ENCODE data around the gene BMPR1A.

- no peak for TF ChIP-seq SP1 (IDR thresholded peaks at IDR 0.05; ENCODE audit: low read depth)
- no peak for TF ChIP-seq CTCF (IDR thresholded peaks at IDR 0.05 in 2 of 3, conservative IDR thresholded peaks at IDR 0.05 in 1 of 3; ENCODE audit: borderline replicate concordance in 1 of 3, insufficient read depth in 1 of 3, low read depth in 2 of 3, low read length in 2 of 3)
- no peak for TF ChIP-seq POLR2AphosphoS5 (IDR thresholded peaks at IDR 0.05; ENCODE audit: low read depth, low read length)
- TF ChIP-seq EZH2phosphoT487 (IDR thresholded peaks at IDR 0.05; ENCODE audit: borderline replicate concordance): no peak
- TF ChIP-seq POLR2A (IDR thresholded peaks at IDR 0.05; ENCODE audit: borderline replicate concordance, extremely low read depth, insufficient read depth, insufficient read length): no peak
- TF ChIP-seq EZH2 (IDR thresholded peaks at IDR 0.05): no peak
- TF ChIP-seq RAD21 (IDR thresholded peaks at IDR 0.05; ENCODE audit: low read depth): no peak
- no peak for TF ChIP-seq TCF7L2 (IDR thresholded peaks at IDR 0.05; ENCODE audit: borderline replicate concordance, extremely low read depth, insufficient read depth, insufficient read length)
- TF ChIP-seq YY1 (IDR thresholded peaks at IDR 0.05; ENCODE audit: extremely low read depth, insufficient replicate concordance, low read depth, low read length): no peak
- TF ChIP-seq JUND (IDR thresholded peaks at IDR 0.05): no peak
- TF ChIP-seq CEBPB (IDR thresholded peaks at IDR 0.05; ENCODE audit: low read depth): no peak
- TF ChIP-seq MAX (IDR thresholded peaks at IDR 0.05): no peak
- no peak for TF ChIP-seq ATF3 (IDR thresholded peaks at IDR 0.05)
Measured at GRCh38 chr10:86962981-86963310, 206.5 kb downstream of the BMPR1A start.
